ENCODE data around the gene SHB. TPM values are rescaled to one million over a fixed set of nuclear protein-coding genes. Genes with fewer than 3 reads are reported as not detected.

SHB gene
- total RNA-seq, 1 donor from 2014 or later, result 1.1 TPM

DNA sequence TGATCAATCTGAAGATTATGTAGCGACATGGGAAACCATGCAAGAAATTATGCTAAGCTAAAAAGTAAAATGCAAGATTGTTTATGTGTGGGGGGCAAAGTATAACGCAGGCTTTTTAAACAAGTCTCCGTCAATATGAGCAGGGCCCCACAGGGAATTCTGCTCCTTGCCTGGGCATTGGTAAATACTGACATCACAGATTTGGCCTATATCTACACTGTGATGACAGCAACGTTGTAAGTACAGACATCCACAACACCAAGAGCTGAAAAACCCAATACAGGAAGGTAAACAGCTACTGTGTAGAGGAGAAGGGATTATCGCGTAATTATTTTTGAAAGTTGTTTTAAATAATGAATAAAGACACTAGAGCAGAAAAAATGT is 90.6 kb downstream of the SHB start:
- Histone ChIP-seq H3K36me3 (no peaks in the 10 kb centered on the region), H3K27ac (no peak overlapping the region), H3K27me3 (no peaks in the 10 kb centered on the region), H3K4me2 (no peak overlapping the region), H3F3A (ENCODE audit: low read depth) (no peaks in the 10 kb centered on the region), H4K20me1 (ENCODE audit: low read depth) (no peaks in the 10 kb centered on the region), H3K79me2 (ENCODE audit: low read depth) (no peaks in the 10 kb centered on the region), H3K4me1 (no peaks in the 10 kb centered on the region), H3K9me3 (ENCODE audit: low read depth) (no peaks in the 10 kb centered on the region), H3K9ac (no peak overlapping the region), H3K4me3 (no peak overlapping the region), H2AFZ (replicated peaks) (no peak overlapping the region)
- TF ChIP-seq, protein P1, sequence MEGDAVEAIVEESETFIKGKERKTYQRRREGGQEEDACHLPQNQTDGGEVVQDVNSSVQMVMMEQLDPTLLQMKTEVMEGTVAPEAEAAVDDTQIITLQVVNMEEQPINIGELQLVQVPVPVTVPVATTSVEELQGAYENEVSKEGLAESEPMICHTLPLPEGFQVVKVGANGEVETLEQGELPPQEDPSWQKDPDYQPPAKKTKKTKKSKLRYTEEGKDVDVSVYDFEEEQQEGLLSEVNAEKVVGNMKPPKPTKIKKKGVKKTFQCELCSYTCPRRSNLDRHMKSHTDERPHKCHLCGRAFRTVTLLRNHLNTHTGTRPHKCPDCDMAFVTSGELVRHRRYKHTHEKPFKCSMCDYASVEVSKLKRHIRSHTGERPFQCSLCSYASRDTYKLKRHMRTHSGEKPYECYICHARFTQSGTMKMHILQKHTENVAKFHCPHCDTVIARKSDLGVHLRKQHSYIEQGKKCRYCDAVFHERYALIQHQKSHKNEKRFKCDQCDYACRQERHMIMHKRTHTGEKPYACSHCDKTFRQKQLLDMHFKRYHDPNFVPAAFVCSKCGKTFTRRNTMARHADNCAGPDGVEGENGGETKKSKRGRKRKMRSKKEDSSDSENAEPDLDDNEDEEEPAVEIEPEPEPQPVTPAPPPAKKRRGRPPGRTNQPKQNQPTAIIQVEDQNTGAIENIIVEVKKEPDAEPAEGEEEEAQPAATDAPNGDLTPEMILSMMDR (IDR thresholded peaks at IDR 0.05), result no peak
- TF ChIP-seq EZH2 (IDR thresholded peaks at IDR 0.05) (no peak), EZH2phosphoT487 (IDR thresholded peaks at IDR 0.05) (no peak)
- no peak for DNase-seq (ENCODE audit: low spot score)
- no peak overlapping the region for H3K4me3 Mint-ChIP-seq
- peaks cover 2% of the 10 kb centered on the region for H3K4me1 Mint-ChIP-seq
- H3K36me3 Mint-ChIP-seq, result peaks cover 4% of the 10 kb centered on the region
- H3K9me3 Mint-ChIP-seq, result no peaks in the 10 kb centered on the region
- peaks cover 3% of the 10 kb centered on the region for H3K27me3 Mint-ChIP-seq (ENCODE audit: insufficient read depth, low read depth)
- H3K27ac Mint-ChIP-seq, result no peak overlapping the region

GRCh38 chr9:37977851-37978480 is 91.1 kb downstream of the SHB start:
- no peak overlapping the region for H3K9ac ChIP-seq
- no peaks in the 10 kb centered on the region for H3K4me1 ChIP-seq
- H3K27ac ChIP-seq, result no peak overlapping the region
- peaks cover 2% of the 10 kb centered on the region for H3K4me1 Mint-ChIP-seq
- no peak overlapping the region for H3K4me3 Mint-ChIP-seq
- H3F3A ChIP-seq (ENCODE audit: low read depth), result no peaks in the 10 kb centered on the region
- H3K4me3 ChIP-seq, result no peak overlapping the region
- no peaks in the 10 kb centered on the region for H3K79me2 ChIP-seq (ENCODE audit: low read depth)
- no peak overlapping the region for H2AFZ ChIP-seq (replicated peaks)
- H3K36me3 ChIP-seq, result no peaks in the 10 kb centered on the region
- TF ChIP-seq EZH2phosphoT487 (IDR thresholded peaks at IDR 0.05) (no peak), EZH2 (IDR thresholded peaks at IDR 0.05) (no peak)
- no peaks in the 10 kb centered on the region for H3K27me3 ChIP-seq
- H3K9me3 Mint-ChIP-seq, result no peaks in the 10 kb centered on the region
- DNase-seq (ENCODE audit: low spot score), result no peak
- H3K27ac Mint-ChIP-seq, result no peak overlapping the region
- no peak overlapping the region for H3K4me2 ChIP-seq
- peaks cover 3% of the 10 kb centered on the region for H3K27me3 Mint-ChIP-seq (ENCODE audit: insufficient read depth, low read depth)
- peaks cover 4% of the 10 kb centered on the region for H3K36me3 Mint-ChIP-seq
- no peaks in the 10 kb centered on the region for H3K9me3 ChIP-seq (ENCODE audit: low read depth)
- H4K20me1 ChIP-seq (ENCODE audit: low read depth), result no peaks in the 10 kb centered on the region

DNA sequence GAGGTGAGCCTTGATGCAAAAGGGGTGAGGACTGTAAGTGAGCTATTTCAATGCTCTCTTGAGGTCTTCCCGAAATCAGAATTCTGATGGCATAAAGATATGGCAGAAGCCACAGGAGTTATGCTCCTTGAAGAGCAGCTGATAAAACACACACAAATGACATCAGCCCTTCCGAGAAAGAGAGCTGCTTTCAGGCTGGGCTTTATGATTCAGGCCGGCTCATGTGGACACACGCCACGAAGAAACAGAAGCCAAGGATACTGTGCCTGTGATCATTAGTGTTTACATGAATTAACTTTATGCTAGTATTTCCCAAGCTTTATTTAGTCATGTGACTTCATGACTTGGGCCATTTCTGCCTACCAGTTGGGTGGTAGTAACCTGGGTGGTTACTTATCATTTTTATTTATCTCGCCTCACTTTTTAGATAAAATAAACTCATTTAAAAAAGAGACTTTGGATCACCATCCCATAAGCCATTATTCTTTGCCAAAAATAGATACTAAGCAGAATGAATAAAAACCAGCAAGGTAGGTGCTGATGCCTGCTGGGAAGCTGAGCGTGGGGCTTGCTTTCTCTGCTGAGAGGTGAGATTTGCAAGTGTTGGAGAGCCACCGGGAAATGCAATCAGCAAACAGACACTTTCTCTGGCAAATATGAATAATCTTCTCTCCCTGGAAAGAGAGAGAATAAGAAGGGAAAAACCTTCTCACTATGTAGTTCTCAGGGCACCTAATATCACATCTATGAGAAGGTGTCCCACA is 92.1 kb downstream of the SHB start:
- no peak overlapping the region for H3K27ac ChIP-seq
- no peak overlapping the region for H3K27ac Mint-ChIP-seq

More for the DNA sequence above, 92.1 kb downstream of the SHB start:
- Histone ChIP-seq H3K27me3 (no peaks in the 10 kb centered on the region), H3K4me2 (no peak overlapping the region), H3F3A (ENCODE audit: low read depth) (no peaks in the 10 kb centered on the region), H3K9me3 (ENCODE audit: low read depth) (no peaks in the 10 kb centered on the region), H3K4me3 (no peak overlapping the region), H3K79me2 (ENCODE audit: low read depth) (no peaks in the 10 kb centered on the region), H3K36me3 (no peaks in the 10 kb centered on the region), H2AFZ (replicated peaks) (no peak overlapping the region), H3K4me1 (no peaks in the 10 kb centered on the region), H3K9ac (no peak overlapping the region), H4K20me1 (ENCODE audit: low read depth) (no peaks in the 10 kb centered on the region)
- Mint-ChIP-seq H3K4me1 (peaks cover 8% of the 10 kb centered on the region), H3K9me3 (no peaks in the 10 kb centered on the region), H3K4me3 (no peak overlapping the region), H3K36me3 (peaks cover 4% of the 10 kb centered on the region), H3K27me3 (ENCODE audit: insufficient read depth, low read depth) (peaks cover 3% of the 10 kb centered on the region)
- DNase-seq (ENCODE audit: low spot score), result no peak
- no peak for TF ChIP-seq EZH2 (IDR thresholded peaks at IDR 0.05)
- TF ChIP-seq, protein P1 (IDR thresholded peaks at IDR 0.05), result no peak
- no peak for TF ChIP-seq EZH2phosphoT487 (IDR thresholded peaks at IDR 0.05)
